OCI-LY7 (cell line): ENCODE data around the gene MRPS26.

Experiments used
- EZH2phosphoT487 ChIP-seq: fragments of 200-600 bp; sonication (generic); IDR thresholded peaks from 2 replicates; pipeline ENCODE4 v1.6.1; 2018; ENCODE audit warnings: low read depth, borderline replicate concordance, mild to moderate bottlenecking, mixed run types, antibody characterized with exemption, low read length, moderate library complexity, mixed read lengths
- TF ChIP-seq, protein P1 (sequence below): fragments of 200-600 bp; sonication (generic); conservative IDR thresholded peaks from 2 replicates; pipeline ENCODE4 v1.5.1; 2014; ENCODE audit warnings: mild to moderate bottlenecking, antibody characterized with exemption, low read length, moderate library complexity, mixed read lengths

- TF ChIP-seq, protein P1, sequence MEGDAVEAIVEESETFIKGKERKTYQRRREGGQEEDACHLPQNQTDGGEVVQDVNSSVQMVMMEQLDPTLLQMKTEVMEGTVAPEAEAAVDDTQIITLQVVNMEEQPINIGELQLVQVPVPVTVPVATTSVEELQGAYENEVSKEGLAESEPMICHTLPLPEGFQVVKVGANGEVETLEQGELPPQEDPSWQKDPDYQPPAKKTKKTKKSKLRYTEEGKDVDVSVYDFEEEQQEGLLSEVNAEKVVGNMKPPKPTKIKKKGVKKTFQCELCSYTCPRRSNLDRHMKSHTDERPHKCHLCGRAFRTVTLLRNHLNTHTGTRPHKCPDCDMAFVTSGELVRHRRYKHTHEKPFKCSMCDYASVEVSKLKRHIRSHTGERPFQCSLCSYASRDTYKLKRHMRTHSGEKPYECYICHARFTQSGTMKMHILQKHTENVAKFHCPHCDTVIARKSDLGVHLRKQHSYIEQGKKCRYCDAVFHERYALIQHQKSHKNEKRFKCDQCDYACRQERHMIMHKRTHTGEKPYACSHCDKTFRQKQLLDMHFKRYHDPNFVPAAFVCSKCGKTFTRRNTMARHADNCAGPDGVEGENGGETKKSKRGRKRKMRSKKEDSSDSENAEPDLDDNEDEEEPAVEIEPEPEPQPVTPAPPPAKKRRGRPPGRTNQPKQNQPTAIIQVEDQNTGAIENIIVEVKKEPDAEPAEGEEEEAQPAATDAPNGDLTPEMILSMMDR: no peak
- TF ChIP-seq EZH2phosphoT487: no peak
These were observed at the start of gene MRPS26 for GRCh38 chr20:3045816-3046676.
